Measurements from ENCODE around the gene MYH15.

MYH15 gene

GRCh38 chr3:108462899-108463298, 47.5 kb downstream of the MYH15 start:
- no peak for DNase-seq (ENCODE audit: low spot score)
- H3K27ac ChIP-seq: no peak overlapping the region
- ChIA-PET POLR2A (ENCODE audit: low non-redundant PET) (no interaction called here), CTCF (interaction anchor here (0.6 kb wide), 1 partner anchor 1397 kb away, joined by 4 read pairs; no protein-coding TSS in a partner anchor)
- no peak for TF ChIP-seq CTCF (conservative IDR thresholded peaks at IDR 0.05; ENCODE audit: low read depth)

GRCh38 chr3:108461661-108462111, 48.7 kb downstream of the MYH15 start:
- ChIA-PET CTCF (no interaction called here), POLR2A (ENCODE audit: low non-redundant PET) (no interaction called here)
- H3K27ac ChIP-seq: no peak overlapping the region
- TF ChIP-seq CTCF (conservative IDR thresholded peaks at IDR 0.05; ENCODE audit: low read depth): no peak
- no peak for DNase-seq (ENCODE audit: low spot score)

- POLR2A ChIA-PET (ENCODE audit: low non-redundant PET): no interaction called here
- DNase-seq (ENCODE audit: low spot score): no peak
Observed at GRCh38 chr3:108459225-108459624, 51.2 kb downstream of the MYH15 start.

GRCh38 chr3:108455212-108455705, 55.1 kb downstream of the MYH15 start:
- ChIA-PET POLR2A (ENCODE audit: low non-redundant PET) (no interaction called here), CTCF (no interaction called here)
- no peak for DNase-seq (ENCODE audit: low spot score)

More at GRCh38 chr3:108459225-108459624, 51.2 kb downstream of the MYH15 start:
- no peak overlapping the region for H3K27ac ChIP-seq
- CTCF ChIA-PET: interaction anchor here (1.3 kb wide), 1 partner anchor 18 kb away, joined by 3 read pairs; no protein-coding TSS in a partner anchor
- TF ChIP-seq CTCF (conservative IDR thresholded peaks at IDR 0.05; ENCODE audit: low read depth): no peak

GRCh38 chr3:108453565-108453964, 56.8 kb downstream of the MYH15 start:
- ChIA-PET POLR2A (ENCODE audit: low non-redundant PET) (no interaction called here), CTCF (no interaction called here)
- TF ChIP-seq CTCF (conservative IDR thresholded peaks at IDR 0.05; ENCODE audit: low read depth): no peak
- no peak overlapping the region for H3K27ac ChIP-seq
- no peak for DNase-seq (ENCODE audit: low spot score)

More at GRCh38 chr3:108455212-108455705, 55.1 kb downstream of the MYH15 start:
- TF ChIP-seq CTCF (conservative IDR thresholded peaks at IDR 0.05; ENCODE audit: low read depth): no peak
- H3K27ac ChIP-seq: no peak overlapping the region

GRCh38 chr3:108450444-108450843, 60.0 kb downstream of the MYH15 start:
- ChIA-PET CTCF (no interaction called here), POLR2A (ENCODE audit: low non-redundant PET) (no interaction called here)
- no peak for TF ChIP-seq CTCF (conservative IDR thresholded peaks at IDR 0.05; ENCODE audit: low read depth)
- DNase-seq (ENCODE audit: low spot score): no peak
- no peak overlapping the region for H3K27ac ChIP-seq

All from RWPE1 (cell line).